Vagina (tissue), 2 donors: ENCODE data around the gene SELE. TPM values are rescaled to one million over a fixed set of nuclear protein-coding genes. Genes with fewer than 3 reads are reported as not detected.
"Not testable (repeated sequence)": the region's sequence is repeated elsewhere in the genome, so short reads cannot be mapped to it uniquely, and the experiment has no call there.

Source experiments
- DNase-seq, 2 donors: peaks; one replicate each; pipeline ENCODE4 v3.0.0-alpha.2; 2017; ENCODE audit errors: extremely low spot score in 2 of 2
- H3K27ac ChIP-seq: fragments of 200-600 bp; sonication (generic); one replicate; pipeline ENCODE4 v1.5.1; 2019
- H3K27me3 ChIP-seq: fragments of 200-600 bp; sonication (generic); one replicate; pipeline ENCODE4 v1.5.1; 2019
- H3K36me3 ChIP-seq, 2 donors: fragments of 200-600 bp; sonication (generic); one replicate each; pipeline ENCODE4 v1.5.1; 2017 to 2019
- H3K4me1 ChIP-seq: fragments of 200-600 bp; sonication (generic); one replicate; pipeline ENCODE4 v1.5.1; 2019
- H3K4me3 ChIP-seq, 2 donors: fragments of 200-600 bp; sonication (generic); 1 replicate in 1 of 2; 2 replicates in 1 of 2; pipeline ENCODE4 v1.5.1; 2016 to 2019
- H3K9me3 ChIP-seq: fragments of 200-600 bp; sonication (generic); one replicate; pipeline ENCODE4 v1.5.1; 2019
- CTCF ChIP-seq, 3 experiments: fragments of 450-650 bp in 2 of 3; fragments of 200-600 bp in 1 of 3; sonication (generic) in 1 of 3; IDR thresholded peaks; one replicate each; pipeline ENCODE4 v1.5.1; 2017 to 2019; ENCODE audit warnings: antibody characterized with exemption in 3 of 3, mild to moderate bottlenecking in 2 of 3, moderate library complexity in 2 of 3
- POLR2A ChIP-seq, 2 donors: fragments of 450-650 bp; IDR thresholded peaks; one replicate each; pipeline ENCODE4 v1.6.1; 2017; ENCODE audit warnings: antibody characterized with exemption in 2 of 2, mild to moderate bottlenecking in 2 of 2, moderate library complexity in 2 of 2
- POLR2AphosphoS5 ChIP-seq, 2 donors: sonication (generic); formaldehyde crosslinking; IDR thresholded peaks; one replicate each; pipeline ENCODE4 v1.9.0; 2017; ENCODE audit warnings: antibody characterized with exemption in 2 of 2, mild to moderate bottlenecking in 2 of 2, low read depth in 1 of 2; ENCODE audit not compliant: insufficient read depth in 1 of 2
- intact Hi-C: fragments of 100-400 bp; cut with DNase I; formaldehyde crosslinking; loops from one replicate; pipeline ENCODE4 v1.15.1; 2023
- total RNA-seq: library from RNA; depleted of rRNA; stranded (reverse); fragments of >200 nt; gene quantifications from one replicate; pipeline ENCODE4 v1.2.3, GENCODE V29; 2016

The SELE gene
- total RNA-seq, 1 donor from 2014 or later = 11.5 TPM

DNA sequence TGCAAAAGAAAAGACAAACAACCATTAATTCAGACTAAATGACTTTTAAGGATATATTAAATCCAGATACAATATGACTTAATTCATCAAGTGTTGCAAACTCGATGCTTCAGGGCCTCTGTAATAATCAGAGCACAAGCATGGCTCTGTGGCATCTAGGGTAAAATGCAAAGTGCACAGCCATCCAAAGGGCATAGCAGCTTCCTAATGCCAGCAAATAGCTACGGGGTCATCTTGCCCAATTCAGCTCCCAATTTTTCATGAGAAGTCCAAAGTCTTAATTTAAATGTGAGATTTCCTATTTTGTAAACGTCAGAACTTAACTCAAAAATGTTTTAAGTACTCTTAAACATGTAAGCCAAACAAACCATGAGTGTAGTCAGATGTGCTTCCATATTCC lies 7.9 kb downstream of the SELE start:
- Histone ChIP-seq H3K4me1 (no peaks in the 10 kb centered on the region), H3K9me3 (no peaks in the 10 kb centered on the region), H3K4me3 (no peak overlapping the region), H3K27ac (no peak overlapping the region), H3K27me3 (no peaks in the 10 kb centered on the region), H3K36me3 (no peaks in the 10 kb centered on the region)
- no peak for DNase-seq
- intact Hi-C loops = no loop called here
- TF ChIP-seq CTCF (IDR thresholded peaks at IDR 0.05) (no peak), POLR2AphosphoS5 (IDR thresholded peaks at IDR 0.05; ENCODE audit: insufficient read depth in 1 of 2, low read depth in 1 of 2) (no peak), POLR2A (IDR thresholded peaks at IDR 0.05) (no peak)

- no peaks in the 10 kb centered on the region for H3K27me3 ChIP-seq
- no peaks in the 10 kb centered on the region for H3K36me3 ChIP-seq
- no peak overlapping the region for H3K27ac ChIP-seq
- TF ChIP-seq POLR2AphosphoS5 (IDR thresholded peaks at IDR 0.05; ENCODE audit: insufficient read depth in 1 of 2, low read depth in 1 of 2) (no peak), CTCF (IDR thresholded peaks at IDR 0.05) (no peak), POLR2A (IDR thresholded peaks at IDR 0.05) (no peak)
- intact Hi-C loops = no loop called here
- H3K4me1 ChIP-seq = no peaks in the 10 kb centered on the region
- no peak overlapping the region for H3K4me3 ChIP-seq
- DNase-seq = no peak
- H3K9me3 ChIP-seq = no peaks in the 10 kb centered on the region
Observed at GRCh38 chr1:169724168-169724567, 9.7 kb downstream of the SELE start.

DNA sequence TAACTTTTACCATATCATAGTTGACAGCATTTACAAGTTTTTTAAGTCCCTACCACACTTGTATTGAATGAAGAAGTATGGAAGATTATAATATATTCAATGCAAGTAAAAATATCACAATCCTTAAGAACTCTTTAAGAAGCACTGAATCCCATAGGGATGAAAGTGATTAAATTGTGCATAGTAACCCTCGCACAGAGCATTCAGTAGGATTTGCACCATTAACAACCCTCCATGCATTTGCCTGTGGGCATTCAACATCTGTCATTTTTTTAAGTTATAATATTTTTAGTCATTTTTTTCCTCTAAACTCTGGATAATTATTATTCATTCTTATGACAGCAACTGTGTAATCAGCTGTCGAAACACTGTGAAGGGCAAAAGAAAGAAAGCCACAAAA lies 10.1 kb downstream of the SELE start:
- TF ChIP-seq POLR2AphosphoS5 (IDR thresholded peaks at IDR 0.05; ENCODE audit: insufficient read depth in 1 of 2, low read depth in 1 of 2) = no peak
- no peak for TF ChIP-seq POLR2A (IDR thresholded peaks at IDR 0.05)
- no peak for TF ChIP-seq CTCF (IDR thresholded peaks at IDR 0.05)
- H3K27me3 ChIP-seq = no peaks in the 10 kb centered on the region
- H3K4me3 ChIP-seq = no peak overlapping the region
- no peaks in the 10 kb centered on the region for H3K36me3 ChIP-seq
- DNase-seq = no peak
- no peaks in the 10 kb centered on the region for H3K4me1 ChIP-seq
- no peak overlapping the region for H3K27ac ChIP-seq
- intact Hi-C loops = no loop called here
- H3K9me3 ChIP-seq = no peaks in the 10 kb centered on the region

DNA sequence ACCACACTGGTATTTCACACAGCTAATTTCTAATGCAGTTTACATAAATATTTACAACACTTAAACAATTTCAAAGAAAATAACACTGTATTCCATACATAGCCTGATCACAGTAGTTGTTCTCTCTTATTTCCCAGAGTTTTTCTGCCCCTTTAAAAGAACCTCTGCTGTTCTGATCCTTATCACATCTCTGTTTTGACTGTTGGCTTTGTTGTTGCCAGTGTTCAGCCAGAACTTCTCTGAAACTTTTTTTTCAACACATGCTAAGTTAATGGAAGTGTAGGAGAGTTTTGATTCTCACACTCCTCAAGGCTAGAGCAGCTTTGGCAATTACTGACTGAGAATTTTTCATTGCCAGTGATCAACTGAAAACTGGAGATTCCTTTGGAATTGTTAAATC lies 11.1 kb downstream of the SELE start:
- no peaks in the 10 kb centered on the region for H3K27me3 ChIP-seq
- TF ChIP-seq POLR2AphosphoS5 (IDR thresholded peaks at IDR 0.05; ENCODE audit: insufficient read depth in 1 of 2, low read depth in 1 of 2) = no peak
- H3K4me3 ChIP-seq = no peak overlapping the region
- no peak overlapping the region for H3K27ac ChIP-seq
- no peak for DNase-seq
- no peaks in the 10 kb centered on the region for H3K36me3 ChIP-seq
- intact Hi-C loops = no loop called here
- H3K9me3 ChIP-seq = no peaks in the 10 kb centered on the region
- no peaks in the 10 kb centered on the region for H3K4me1 ChIP-seq

DNA sequence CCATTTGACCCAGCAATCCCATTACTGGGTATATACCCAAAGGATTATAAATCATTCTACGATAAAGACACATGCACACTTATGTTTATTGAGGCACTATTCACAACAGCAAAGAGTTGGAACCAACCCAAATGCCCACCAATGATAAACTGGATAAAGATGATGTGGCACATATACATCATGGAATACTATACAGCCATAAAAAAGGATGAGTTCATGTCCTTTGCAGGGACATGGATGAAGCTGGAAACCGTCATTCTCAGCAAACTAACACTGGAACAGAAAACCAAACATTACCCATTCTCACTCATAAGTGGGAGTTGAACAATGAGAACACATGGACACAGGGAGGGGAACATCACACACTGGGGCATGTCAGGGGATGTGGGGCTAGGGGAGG lies 18.8 kb downstream of the SELE start:
- H3K27ac ChIP-seq, H3K9me3 ChIP-seq, H3K4me3 ChIP-seq, H3K36me3 ChIP-seq, DNase-seq, intact Hi-C loops, H3K27me3 ChIP-seq, H3K4me1 ChIP-seq: not testable (repeated sequence)

DNA sequence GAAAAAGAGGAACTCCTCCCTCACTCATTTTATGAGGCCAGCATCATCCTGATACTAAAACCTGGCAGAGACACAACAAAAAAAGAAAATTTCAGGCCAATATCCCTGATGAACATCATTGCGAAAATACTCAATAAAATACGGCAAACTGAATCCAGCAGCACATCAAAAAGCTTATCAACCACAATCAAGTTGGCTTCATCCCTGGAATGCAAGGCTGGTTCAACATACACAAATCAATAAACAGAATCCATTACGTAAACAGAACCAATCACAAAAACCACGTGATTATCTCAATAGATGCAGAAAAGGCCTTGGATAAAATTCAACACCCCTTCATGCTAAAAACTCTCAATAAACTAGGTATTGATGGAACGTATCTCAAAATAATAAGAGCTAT lies 20.8 kb downstream of the SELE start:
- H3K27ac ChIP-seq, H3K4me1 ChIP-seq, H3K9me3 ChIP-seq, DNase-seq, intact Hi-C loops, H3K4me3 ChIP-seq, H3K36me3 ChIP-seq, H3K27me3 ChIP-seq: not testable (repeated sequence)

- Histone ChIP-seq H3K27ac (no peak overlapping the region), H3K9me3 (no peaks in the 10 kb centered on the region), H3K4me3 (no peak overlapping the region), H3K27me3 (no peaks in the 10 kb centered on the region), H3K36me3 (no peaks in the 10 kb centered on the region), H3K4me1 (peaks cover 4% of the 10 kb centered on the region)
- intact Hi-C loops = no loop called here
- TF ChIP-seq CTCF (IDR thresholded peaks at IDR 0.05) (no peak), POLR2AphosphoS5 (IDR thresholded peaks at IDR 0.05; ENCODE audit: insufficient read depth in 1 of 2, low read depth in 1 of 2) (no peak), POLR2A (IDR thresholded peaks at IDR 0.05) (no peak)
- no peak for DNase-seq
Observed at GRCh38 chr1:169712309-169712631, 21.6 kb downstream of the SELE start.
